Calu3 (cell line): Measurements from ENCODE around the gene HIPK1. TPM values are rescaled to one million over a fixed set of nuclear protein-coding genes. Genes with fewer than 3 reads are reported as not detected.

ENCODE experiments used
- BruUV-seq: library from RNA; stranded (reverse); fragments of 400-500 nt; replicated peaks from 2 replicates; lab custom pipeline; 2021; lab: Mats Ljungman, UMichigan
- CTCF ChIA-PET: fragments of 300-600 bp; sonication (Branson Sonifier 250); formaldehyde crosslinking; loops from one replicate; lab custom pipeline; 2022; ENCODE audit warnings: antibody characterized with exemption; lab: Charles Lee
- DNase-seq: peaks from one replicate; pipeline ENCODE4 v3.0.0; 2022
- H3K27ac Mint-ChIP-seq: one replicate; pipeline ENCODE4 v1.8.0; 2022; ENCODE audit warnings: mixed read lengths; ENCODE audit not compliant: unreplicated experiment
- H3K27me3 Mint-ChIP-seq: one replicate; pipeline ENCODE4 v1.8.0; 2022; ENCODE audit warnings: mixed read lengths; ENCODE audit not compliant: unreplicated experiment
- H3K36me3 Mint-ChIP-seq: one replicate; pipeline ENCODE4 v1.8.0; 2022; ENCODE audit warnings: mild to moderate bottlenecking, moderate library complexity, mixed read lengths; ENCODE audit not compliant: insufficient read depth, unreplicated experiment
- H3K4me1 Mint-ChIP-seq: one replicate; pipeline ENCODE4 v1.8.0; 2022; ENCODE audit warnings: mild to moderate bottlenecking, low read depth, mixed read lengths; ENCODE audit not compliant: unreplicated experiment
- H3K4me3 Mint-ChIP-seq: one replicate; pipeline ENCODE4 v1.8.0; 2022; ENCODE audit warnings: mild to moderate bottlenecking, low read depth, moderate library complexity, mixed read lengths; ENCODE audit not compliant: unreplicated experiment
- H3K9me3 Mint-ChIP-seq: one replicate; pipeline ENCODE4 v1.8.0; 2022; ENCODE audit warnings: low read depth, mixed read lengths; ENCODE audit not compliant: unreplicated experiment
- intact Hi-C: fragments of 100-400 bp; cut with micrococcal nuclease; formaldehyde crosslinking; loops from one replicate; pipeline ENCODE4 v1.10.0; 2022; ENCODE audit not compliant: unreplicated experiment
- total RNA-seq: library from RNA; stranded (reverse); gene quantifications from 2 replicates; pipeline ENCODE4 v1.2.3, GENCODE V29; 2022
- TF ChIP-seq, protein P1 (sequence below): fragments of 200-600 bp; IDR thresholded peaks from one replicate; pipeline ENCODE4 v1.8.0; 2022; ENCODE audit warnings: antibody characterized with exemption; ENCODE audit not compliant: unreplicated experiment

HIPK1 gene
- total RNA-seq, 1 experiment from 2014 or later: 42.7 TPM

DNA sequence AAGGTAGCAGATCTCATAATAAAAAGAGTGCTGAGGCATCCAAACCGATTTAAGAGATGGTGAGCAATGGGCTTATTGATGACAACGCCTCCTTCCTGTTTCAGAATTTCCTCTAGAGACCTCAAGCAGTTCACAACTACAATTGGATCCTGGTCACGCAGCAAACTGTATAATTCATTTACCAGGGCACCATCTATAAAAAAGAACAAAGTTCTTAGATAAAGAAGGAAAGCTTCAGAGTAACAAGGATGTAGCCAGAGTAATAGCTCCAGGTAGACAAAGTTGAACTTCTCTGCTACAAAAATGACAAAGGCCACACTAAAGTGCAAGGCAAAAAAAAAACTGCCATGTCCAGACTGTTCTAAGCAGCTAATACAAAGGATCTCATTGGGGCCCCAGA lies 27.9 kb upstream of the HIPK1 start:
- Mint-ChIP-seq H3K27me3 (no peaks in the 10 kb centered on the region), H3K27ac (no peak overlapping the region), H3K9me3 (no peaks in the 10 kb centered on the region), H3K4me3 (no peak overlapping the region), H3K36me3 (peaks cover 32% of the 10 kb centered on the region), H3K4me1 (no peaks in the 10 kb centered on the region)
- intact Hi-C loops: no loop called here
- TF ChIP-seq, protein P1, sequence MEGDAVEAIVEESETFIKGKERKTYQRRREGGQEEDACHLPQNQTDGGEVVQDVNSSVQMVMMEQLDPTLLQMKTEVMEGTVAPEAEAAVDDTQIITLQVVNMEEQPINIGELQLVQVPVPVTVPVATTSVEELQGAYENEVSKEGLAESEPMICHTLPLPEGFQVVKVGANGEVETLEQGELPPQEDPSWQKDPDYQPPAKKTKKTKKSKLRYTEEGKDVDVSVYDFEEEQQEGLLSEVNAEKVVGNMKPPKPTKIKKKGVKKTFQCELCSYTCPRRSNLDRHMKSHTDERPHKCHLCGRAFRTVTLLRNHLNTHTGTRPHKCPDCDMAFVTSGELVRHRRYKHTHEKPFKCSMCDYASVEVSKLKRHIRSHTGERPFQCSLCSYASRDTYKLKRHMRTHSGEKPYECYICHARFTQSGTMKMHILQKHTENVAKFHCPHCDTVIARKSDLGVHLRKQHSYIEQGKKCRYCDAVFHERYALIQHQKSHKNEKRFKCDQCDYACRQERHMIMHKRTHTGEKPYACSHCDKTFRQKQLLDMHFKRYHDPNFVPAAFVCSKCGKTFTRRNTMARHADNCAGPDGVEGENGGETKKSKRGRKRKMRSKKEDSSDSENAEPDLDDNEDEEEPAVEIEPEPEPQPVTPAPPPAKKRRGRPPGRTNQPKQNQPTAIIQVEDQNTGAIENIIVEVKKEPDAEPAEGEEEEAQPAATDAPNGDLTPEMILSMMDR: no peak
- BruUV-seq: no TSS peak
- DNase-seq: no peak
- CTCF ChIA-PET: no interaction called here

DNA sequence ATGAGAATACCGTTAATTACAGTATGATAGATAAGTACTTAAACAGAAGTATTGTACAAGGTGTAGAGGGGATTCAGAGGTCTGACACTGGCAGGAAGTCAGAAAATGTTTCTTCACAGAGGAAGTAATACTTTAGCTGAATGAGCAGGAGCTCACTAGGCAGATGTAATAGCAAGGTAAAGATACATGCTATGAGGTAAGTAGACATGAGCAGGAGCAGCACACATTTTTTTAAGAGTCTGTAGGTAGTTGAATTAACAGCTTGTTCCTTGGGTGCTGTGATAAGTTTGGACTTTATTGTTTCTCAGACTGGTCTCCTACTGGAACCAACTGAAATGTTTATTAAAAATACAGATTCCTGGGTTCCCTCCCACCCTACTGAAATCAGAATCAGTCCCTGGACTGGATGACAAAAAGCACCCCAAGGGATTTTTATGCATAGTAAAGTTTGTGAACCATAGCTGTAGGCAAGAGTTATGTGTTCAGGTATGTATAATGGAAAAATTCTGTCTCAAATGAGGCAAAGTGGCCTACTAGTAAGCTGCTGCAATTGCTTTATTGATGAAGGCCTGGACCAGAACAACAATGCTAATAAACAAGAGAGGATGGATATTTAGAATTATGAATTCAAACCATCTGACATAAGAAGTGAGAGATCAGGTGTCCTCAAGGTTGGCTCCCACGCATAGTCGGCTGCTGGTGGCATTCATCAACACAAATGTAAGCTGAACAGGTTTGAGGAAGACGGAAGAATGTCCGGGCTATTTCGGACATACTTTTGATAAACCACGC lies 25.4 kb upstream of the HIPK1 start:
- no peaks in the 10 kb centered on the region for H3K9me3 Mint-ChIP-seq
- peak overlapping the region; percentile 86 for H3K4me3 Mint-ChIP-seq
- TF ChIP-seq, protein P1: no peak
- H3K4me1 Mint-ChIP-seq: no peaks in the 10 kb centered on the region
- H3K27me3 Mint-ChIP-seq: no peaks in the 10 kb centered on the region
- DNase-seq: no peak
- CTCF ChIA-PET: interaction anchor here (0.9 to 2.5 kb wide), 3 partner anchors 17 to 30 kb away, joined by 4 to 15 read pairs (median 4); partner anchors contain the start of genes BCL2L15 and HIPK1
- intact Hi-C loops: no loop called here
- peaks cover 32% of the 10 kb centered on the region for H3K36me3 Mint-ChIP-seq
- no TSS peak for BruUV-seq
- peak overlapping the region; percentile 85 for H3K27ac Mint-ChIP-seq

- Mint-ChIP-seq H3K4me1 (no peaks in the 10 kb centered on the region), H3K36me3 (peaks cover 32% of the 10 kb centered on the region), H3K4me3 (peak overlapping the region; percentile 86), H3K9me3 (no peaks in the 10 kb centered on the region), H3K27ac (peak overlapping the region; percentile 85), H3K27me3 (no peaks in the 10 kb centered on the region)
- TF ChIP-seq, protein P1: no peak
- CTCF ChIA-PET: interaction anchor here (0.9 to 2.5 kb wide), 3 partner anchors 17 to 29 kb away, joined by 4 to 15 read pairs (median 4); partner anchors contain the start of genes BCL2L15 and HIPK1
- intact Hi-C loops: no loop called here
- no peak for DNase-seq
- BruUV-seq: TSS peak; percentile 64
Measured at GRCh38 chr1:113904293-113904673, 24.8 kb upstream of the HIPK1 start.

DNA sequence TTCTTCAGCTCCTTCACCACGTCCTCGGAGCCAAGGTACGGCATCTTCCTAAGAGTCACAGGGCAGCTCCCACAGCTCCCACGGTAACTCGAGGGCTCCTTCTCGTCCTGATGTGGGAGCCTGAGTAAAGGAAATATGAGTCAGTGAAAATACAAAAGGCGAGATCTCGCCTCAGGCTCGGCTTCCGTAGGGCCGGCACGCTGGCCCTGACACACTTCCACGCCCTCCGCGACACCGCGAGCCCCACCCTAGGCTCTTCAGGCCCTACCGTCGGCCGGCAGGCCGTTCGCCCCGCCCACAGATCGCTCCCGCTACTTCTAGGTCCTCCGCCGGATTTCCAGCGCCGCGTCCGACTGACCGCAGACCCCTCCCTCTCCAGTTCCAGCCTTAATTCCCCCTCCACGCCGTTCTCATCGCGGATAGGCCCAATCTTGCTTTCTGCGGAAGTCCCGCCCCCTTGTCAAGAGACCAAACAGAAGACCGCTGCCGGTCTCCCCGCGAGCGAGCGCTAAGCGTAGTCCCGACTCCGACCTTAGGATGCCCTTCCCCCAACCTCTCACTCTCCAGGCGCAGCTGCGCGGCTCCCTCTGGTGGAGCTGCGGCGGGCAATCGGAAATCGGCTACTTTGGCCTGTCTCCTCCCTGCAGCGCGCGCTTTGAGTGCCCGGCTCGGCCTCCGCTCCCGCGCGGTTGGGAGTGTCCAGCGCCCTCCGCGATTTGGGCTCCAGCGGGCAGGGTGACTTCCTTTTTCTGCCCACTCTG lies 24.3 kb upstream of the HIPK1 start, which contains the start of the genes AP4B1 and DCLRE1B:
TSS of gene AP4B1 (minus strand) at position 126 of the 761 bp plus-strand sequence. CDS start at position 44, 82 bp downstream.
TSS of gene DCLRE1B (plus strand) at position 653 of the 761 bp plus-strand sequence. CDS start 261 bp downstream, outside the sequence.
- Mint-ChIP-seq H3K36me3 (peaks cover 28% of the 10 kb centered on the region), H3K4me1 (no peaks in the 10 kb centered on the region), H3K4me3 (peak within 1 kb of the TSS; percentile 86), H3K27ac (peak within 1 kb of the TSS; percentile 85), H3K9me3 (no peaks in the 10 kb centered on the region), H3K27me3 (no peaks in the 10 kb centered on the region)
- no TSS peak for BruUV-seq
- TF ChIP-seq, protein P1: peak; percentile 58
- CTCF ChIA-PET: interaction anchor here (1.2 to 2.5 kb wide), 2 partner anchors 18 to 26 kb away, joined by 4 to 15 read pairs; partner anchors contain the start of genes BCL2L15 and HIPK1
- intact Hi-C loops: loop anchor here (1.0 kb wide), 2 partner anchors 24 to 70 kb away; partner anchors contain the start of gene HIPK1
- peak; percentile 96 for DNase-seq
